ENCODE results near the gene KIF22. TPM values are rescaled to one million over a fixed set of nuclear protein-coding genes. Genes with fewer than 3 reads are reported as not detected.
"Not testable (repeated sequence)": the region's sequence is repeated elsewhere in the genome, so short reads cannot be mapped to it uniquely, and the experiment has no call there.

KIF22 gene
- total and polyA plus RNA-seq, 8 donors = 11.1 to 229 (median 51.6) TPM

DNA sequence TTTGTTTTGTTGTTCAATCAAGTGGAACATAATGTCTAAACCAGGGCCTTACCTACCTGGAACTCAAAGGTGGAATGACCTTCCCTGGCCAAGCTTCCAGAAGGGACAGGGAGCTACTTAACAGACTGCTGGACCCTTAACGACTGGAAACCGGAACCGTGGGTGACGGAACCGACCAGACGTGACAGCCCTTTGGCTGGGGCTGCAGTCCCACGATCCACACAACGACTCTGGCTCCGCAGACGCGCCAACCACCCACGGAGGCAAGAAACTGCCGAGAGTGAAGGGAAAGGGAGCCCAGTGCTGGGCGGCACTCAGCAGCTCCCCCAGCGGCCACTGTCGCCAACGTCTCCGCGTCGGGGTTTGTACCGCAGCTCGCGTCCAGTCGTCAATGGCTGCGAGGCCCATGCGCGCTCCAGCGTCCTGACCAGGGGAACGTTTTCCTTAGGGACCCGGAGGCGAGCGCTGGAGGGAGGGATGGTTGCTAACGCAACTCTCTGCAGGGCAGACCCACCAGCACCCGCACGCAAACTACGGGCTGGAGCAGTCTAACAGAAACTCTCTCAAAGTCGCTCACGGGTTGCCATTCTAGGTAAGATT, 5.5 kb upstream of the KIF22 start:
- WGBS, 5 donors = 12 to 22% (median 18%) methylated on average over 31 to 38 of the region's 38 CpGs
- Histone ChIP-seq H3K36me3 (no peaks in the 10 kb centered on the region), H3K27me3 (peaks cover 0 to 5% (median 0%) of the 10 kb centered on the region in 3 donors), H3K9me3 (no peaks in the 10 kb centered on the region), H3K27ac (no peak overlapping the region), H3K4me1 (peaks cover 4 to 18% (median 16%) of the 10 kb centered on the region in 4 donors), H3K4me3 (peak overlapping the region; percentile 18 to 33 (median 26))
- DNase-seq = peak; percentile 67 to 88
- TF ChIP-seq, protein P1, sequence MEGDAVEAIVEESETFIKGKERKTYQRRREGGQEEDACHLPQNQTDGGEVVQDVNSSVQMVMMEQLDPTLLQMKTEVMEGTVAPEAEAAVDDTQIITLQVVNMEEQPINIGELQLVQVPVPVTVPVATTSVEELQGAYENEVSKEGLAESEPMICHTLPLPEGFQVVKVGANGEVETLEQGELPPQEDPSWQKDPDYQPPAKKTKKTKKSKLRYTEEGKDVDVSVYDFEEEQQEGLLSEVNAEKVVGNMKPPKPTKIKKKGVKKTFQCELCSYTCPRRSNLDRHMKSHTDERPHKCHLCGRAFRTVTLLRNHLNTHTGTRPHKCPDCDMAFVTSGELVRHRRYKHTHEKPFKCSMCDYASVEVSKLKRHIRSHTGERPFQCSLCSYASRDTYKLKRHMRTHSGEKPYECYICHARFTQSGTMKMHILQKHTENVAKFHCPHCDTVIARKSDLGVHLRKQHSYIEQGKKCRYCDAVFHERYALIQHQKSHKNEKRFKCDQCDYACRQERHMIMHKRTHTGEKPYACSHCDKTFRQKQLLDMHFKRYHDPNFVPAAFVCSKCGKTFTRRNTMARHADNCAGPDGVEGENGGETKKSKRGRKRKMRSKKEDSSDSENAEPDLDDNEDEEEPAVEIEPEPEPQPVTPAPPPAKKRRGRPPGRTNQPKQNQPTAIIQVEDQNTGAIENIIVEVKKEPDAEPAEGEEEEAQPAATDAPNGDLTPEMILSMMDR (IDR thresholded peaks at IDR 0.05) = peak in 5 of 7 experiments; percentile 38 to 79 (median 67)
- no peak for TF ChIP-seq POLR2A (IDR thresholded peaks at IDR 0.05)
- intact Hi-C loops (cut with DNase I; ENCODE audit: low total_unique reads) = no loop called here

DNA sequence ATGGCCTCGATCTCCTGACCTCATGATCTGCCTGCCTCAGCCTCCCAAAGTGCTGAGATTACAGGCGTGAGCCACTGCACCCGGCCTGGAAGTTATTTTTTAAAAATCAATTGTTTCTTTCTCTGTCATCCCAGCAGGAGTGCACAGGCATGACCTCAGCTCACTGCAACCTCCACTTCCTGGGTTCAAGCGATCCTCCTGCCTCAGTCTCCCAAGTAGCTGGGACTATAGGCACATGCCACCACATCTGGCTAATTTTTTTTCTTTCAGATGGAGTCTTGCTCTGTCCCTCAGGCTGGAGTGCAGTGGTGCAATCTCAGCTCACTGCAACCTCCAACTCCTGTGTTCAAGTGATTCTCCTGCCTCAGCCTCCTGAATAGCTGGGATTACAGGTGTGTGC, 3.4 kb upstream of the KIF22 start:
- DNase-seq; H3K27me3 ChIP-seq; H3K36me3 ChIP-seq; intact Hi-C loops (cut with DNase I; ENCODE audit: low total_unique reads); H3K27ac ChIP-seq; H3K4me3 ChIP-seq; H3K9me3 ChIP-seq: not testable (repeated sequence)
- WGBS, 5 donors = 84 to 89% (median 87%) methylated on average over 4 of the region's 4 CpGs
- peaks cover 4 to 35% (median 30%) of the 10 kb centered on the region in 4 donors for H3K4me1 ChIP-seq

DNA sequence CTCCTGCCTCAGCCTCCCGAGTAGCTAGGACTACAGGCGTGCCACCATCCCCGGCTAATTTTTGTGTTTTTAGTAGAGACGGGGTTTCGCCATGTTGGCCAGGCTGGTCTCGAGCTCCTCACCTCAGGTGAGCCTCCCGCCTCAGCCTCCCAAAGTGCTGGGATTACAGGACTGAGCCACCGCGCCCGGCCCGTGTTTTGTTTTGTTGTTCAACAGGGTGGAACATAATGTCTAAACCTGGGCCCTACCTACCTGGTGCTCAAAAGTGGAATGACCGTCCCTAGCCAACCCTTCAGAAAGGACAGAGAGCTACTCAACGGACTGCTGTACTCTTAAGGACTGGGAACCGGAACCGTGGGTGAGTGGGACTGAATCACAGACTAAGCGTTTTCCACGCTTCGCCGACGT, 772 bp upstream of the KIF22 start:
- H3K9me3 ChIP-seq = no peaks in the 10 kb centered on the region
- no peaks in the 10 kb centered on the region for H3K27me3 ChIP-seq
- H3K36me3 ChIP-seq = no peaks in the 10 kb centered on the region
- DNase-seq = no peak
- 60 to 77% (median 66%) methylated on average over 15 to 20 of the region's 20 CpGs for WGBS, 5 donors
- intact Hi-C loops (cut with DNase I; ENCODE audit: low total_unique reads) = no loop called here
- peak overlapping the region; percentile 86 to 91 (median 90) for H3K27ac ChIP-seq
- H3K4me1 ChIP-seq = peaks cover 4 to 40% (median 31%) of the 10 kb centered on the region in 4 donors
- peak overlapping the region; percentile 67 to 92 (median 84) for H3K4me3 ChIP-seq
- TF ChIP-seq EP300 (IDR thresholded peaks at IDR 0.05) (no peak), POLR2A (IDR thresholded peaks at IDR 0.05) (no peak), POLR2AphosphoS5 (IDR thresholded peaks at IDR 0.05) (no peak)
- TF ChIP-seq, protein P1 (IDR thresholded peaks at IDR 0.05) = no peak

DNA sequence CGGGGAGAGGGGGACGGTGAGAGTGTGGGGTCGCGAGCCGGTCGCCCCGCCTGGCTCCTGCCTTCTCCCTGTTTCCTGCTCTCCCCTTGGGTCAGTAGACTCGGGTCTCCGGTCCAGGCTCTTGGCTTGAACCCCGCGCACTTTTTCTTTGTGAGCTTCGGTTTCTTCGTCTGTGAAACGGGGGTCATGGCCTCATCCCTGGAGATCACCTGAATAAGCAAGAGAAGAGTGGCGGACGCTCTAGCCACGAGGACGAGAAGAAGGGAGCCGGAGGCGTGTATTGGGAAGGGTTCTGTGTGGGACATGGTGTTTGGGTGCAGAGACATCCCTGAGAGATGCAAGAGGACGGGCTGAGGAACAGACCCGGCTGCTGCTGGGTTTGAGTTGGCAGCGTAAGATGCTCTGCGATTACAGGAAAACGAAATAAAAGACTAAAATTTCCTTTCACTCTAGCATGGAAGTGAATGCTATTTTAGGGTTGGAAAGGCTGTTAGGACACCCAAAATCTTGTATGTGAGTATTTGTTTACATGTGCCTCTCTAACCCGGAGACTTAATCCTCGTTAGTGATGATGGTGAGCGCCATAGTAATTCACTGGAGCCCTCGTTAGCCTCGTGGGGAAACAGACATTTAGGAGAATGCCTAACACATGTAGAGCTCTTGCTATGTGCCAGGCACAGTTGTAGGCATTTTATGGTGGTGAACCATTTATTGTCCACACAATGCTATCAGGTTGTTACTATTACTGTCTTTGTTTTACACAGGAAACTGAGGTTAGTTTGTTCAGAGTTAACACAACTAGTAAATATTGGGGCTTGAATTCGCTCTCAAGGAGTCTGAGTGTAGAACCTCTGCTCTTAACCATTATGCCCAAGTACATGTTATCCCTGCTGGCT, 646 bp downstream of the KIF22 start:
- Histone ChIP-seq H3K27ac (peak overlapping the region; percentile 22 to 91 (median 90)), H3K4me3 (peak overlapping the region; percentile 67 to 92 (median 84)), H3K9me3 (no peaks in the 10 kb centered on the region), H3K27me3 (no peaks in the 10 kb centered on the region), H3K4me1 (peaks cover 4 to 31% (median 23%) of the 10 kb centered on the region in 4 donors), H3K36me3 (no peaks in the 10 kb centered on the region)
- TF ChIP-seq, protein P1 (IDR thresholded peaks at IDR 0.05) = no peak
- TF ChIP-seq POLR2AphosphoS5 (IDR thresholded peaks at IDR 0.05) = no peak
- no peak for TF ChIP-seq EP300 (IDR thresholded peaks at IDR 0.05)
- no peak for TF ChIP-seq POLR2A (IDR thresholded peaks at IDR 0.05)
- 1 to 3% (median 2%) methylated on average over 21 to 31 of the region's 31 CpGs for WGBS, 5 donors
- intact Hi-C loops (cut with DNase I; ENCODE audit: low total_unique reads) = no loop called here
- no peak for DNase-seq
